Small intestine (tissue), 7 donors: ENCODE data around the gene GMPR. TPM values are rescaled to one million over a fixed set of nuclear protein-coding genes. Genes with fewer than 3 reads are reported as not detected.

Experiments used
- DNase-seq, 2 donors: peaks; one replicate each; pipeline versions ENCODE4 v3.0.0 to v3.0.0-alpha.2; 2013
- FAIRE-seq: peaks from 2 replicates; lab custom pipeline; 2012; peaks lifted over from hg19 to GRCh38; lab: Jason Lieb, UNC
- H3K27ac ChIP-seq, 3 donors: one replicate each; pipeline ENCODE4 v1.5.1; 2013; ENCODE audit warnings: low read length in 2 of 3, mild to moderate bottlenecking in 2 of 3, control low read depth in 1 of 3, inconsistent platforms in 1 of 3, low read depth in 1 of 3, moderate library complexity in 1 of 3
- H3K27me3 ChIP-seq, 3 donors: one replicate each; pipeline ENCODE4 v1.6.1; 2013; ENCODE audit warnings: low read length in 3 of 3, inconsistent platforms in 1 of 3; ENCODE audit not compliant: control insufficient read depth in 3 of 3, insufficient read depth in 3 of 3
- H3K36me3 ChIP-seq, 3 donors: one replicate each; pipeline ENCODE4 v1.6.1; 2013; ENCODE audit warnings: low read length in 3 of 3, inconsistent platforms in 1 of 3, low read depth in 1 of 3, mild to moderate bottlenecking in 1 of 3, moderate library complexity in 1 of 3; ENCODE audit not compliant: control insufficient read depth in 3 of 3, insufficient read depth in 2 of 3
- H3K4me1 ChIP-seq, 3 donors: one replicate each; pipeline ENCODE4 v1.6.1; 2013; ENCODE audit warnings: low read length in 2 of 3, inconsistent platforms in 1 of 3, low read depth in 1 of 3, mild to moderate bottlenecking in 1 of 3, moderate library complexity in 1 of 3; ENCODE audit not compliant: control insufficient read depth in 3 of 3, insufficient read depth in 2 of 3
- H3K4me3 ChIP-seq, 3 donors: one replicate each; pipeline ENCODE4 v1.5.1; 2013; ENCODE audit warnings: low read length in 3 of 3, control low read depth in 1 of 3, inconsistent platforms in 1 of 3, low read depth in 1 of 3, mild to moderate bottlenecking in 1 of 3, moderate library complexity in 1 of 3
- H3K9me3 ChIP-seq, 2 donors: one replicate each; pipeline ENCODE4 v1.6.1; 2013; ENCODE audit warnings: low read depth in 1 of 2, low read length in 1 of 2; ENCODE audit not compliant: control insufficient read depth in 2 of 2, insufficient read depth in 1 of 2
- WGBS, 3 donors: extraction: QIAGEN DNeasy Blood & Tissue Kit; methylation state at CpG; one replicate each; pipeline ENCODE4 v1.1.7; 2013; 5-methylcytosine and 5-hydroxymethylcytosine counted together
- polyA plus RNA-seq, 4 donors: library from polyadenylated mRNA; stranded (reverse) in 3 of 4; unstranded in 1 of 4; fragments of 200-250 nt in 3 of 4; fragments of 120-200 nt in 1 of 4; gene quantifications; one replicate each; pipeline versions ENCODE4 v1.2.1 to v1.2.3, GENCODE V29; 2013
- donor health status: healthy with polysubstance abuse.
- donor health status: control.
- donor health status: control.
- donor health status: Bipolar disorder and iron deficiency.
- donor health status: healthy.

The GMPR gene
- polyA plus RNA-seq, 4 donors, result 1.5 to 14.1 (median 7.7) TPM

DNA sequence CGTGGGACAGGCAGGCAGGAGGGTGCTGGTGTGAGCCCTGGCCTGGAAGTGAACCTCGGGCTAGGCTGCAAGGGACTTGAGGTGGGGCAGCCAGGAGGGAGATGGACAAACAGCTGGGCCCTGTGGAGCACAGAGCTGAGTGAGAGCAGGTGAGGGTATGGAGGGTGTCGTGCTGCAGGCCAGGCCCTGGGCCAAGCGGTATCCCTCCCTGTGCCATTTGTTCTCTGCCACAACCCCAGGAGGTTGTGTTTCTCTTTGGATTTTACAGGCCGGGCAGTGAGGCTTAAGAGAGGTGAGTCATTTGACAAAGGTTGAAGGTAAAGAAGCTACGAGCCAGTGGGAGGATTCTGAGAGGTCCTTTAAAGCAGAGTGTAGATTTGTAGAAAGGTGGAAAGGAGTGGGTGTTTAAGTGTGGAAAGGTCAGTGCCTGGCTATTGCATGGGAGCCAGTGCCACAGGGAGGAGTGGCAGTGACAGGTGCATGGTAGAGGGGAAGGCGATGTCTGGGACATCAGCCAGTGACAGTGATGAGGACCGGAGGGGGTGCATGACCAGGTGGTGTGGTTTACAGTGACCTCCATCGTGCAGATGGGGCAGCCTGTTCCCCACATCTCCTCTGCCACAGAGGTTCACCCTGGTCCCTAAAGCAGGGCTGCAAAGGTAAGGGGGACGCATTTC is 39.8 kb downstream of the GMPR start:
- Histone ChIP-seq H3K36me3 (no peaks in the 10 kb centered on the region), H3K27me3 (no peaks in the 10 kb centered on the region), H3K4me1 (peaks cover 0 to 23% (median 2%) of the 10 kb centered on the region in 3 donors), H3K9me3 (no peaks in the 10 kb centered on the region), H3K4me3 (no peak overlapping the region), H3K27ac (peak overlapping the region; percentile 9 to 87 (median 81))
- DNase-seq, result peak; percentile 48 to 65
- no peak for FAIRE-seq
- 38 to 78% (median 67%) methylated on average over 10 of the region's 10 CpGs for WGBS, 3 donors

DNA sequence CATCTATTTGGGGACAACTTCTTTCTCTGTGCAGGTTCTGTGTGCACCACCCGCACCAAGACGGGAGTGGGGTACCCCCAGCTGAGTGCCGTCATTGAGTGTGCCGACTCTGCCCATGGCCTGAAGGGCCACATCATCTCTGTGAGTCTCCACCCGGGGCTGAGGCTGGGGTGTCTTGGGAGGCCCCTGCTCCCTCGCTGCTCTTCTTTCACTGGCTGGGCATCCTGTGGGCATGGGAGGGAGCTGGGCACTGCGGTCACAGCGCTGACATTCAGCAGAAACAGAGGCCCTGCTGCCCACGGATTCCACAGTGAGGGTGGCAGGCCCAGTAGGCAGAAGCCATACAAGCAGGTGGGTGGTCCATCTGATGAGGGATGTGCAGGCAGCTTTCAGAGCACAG is 40.4 kb downstream of the GMPR start:
- DNase-seq (no peak), FAIRE-seq (no peak)
- H3K27ac ChIP-seq, result no peak overlapping the region

DNA sequence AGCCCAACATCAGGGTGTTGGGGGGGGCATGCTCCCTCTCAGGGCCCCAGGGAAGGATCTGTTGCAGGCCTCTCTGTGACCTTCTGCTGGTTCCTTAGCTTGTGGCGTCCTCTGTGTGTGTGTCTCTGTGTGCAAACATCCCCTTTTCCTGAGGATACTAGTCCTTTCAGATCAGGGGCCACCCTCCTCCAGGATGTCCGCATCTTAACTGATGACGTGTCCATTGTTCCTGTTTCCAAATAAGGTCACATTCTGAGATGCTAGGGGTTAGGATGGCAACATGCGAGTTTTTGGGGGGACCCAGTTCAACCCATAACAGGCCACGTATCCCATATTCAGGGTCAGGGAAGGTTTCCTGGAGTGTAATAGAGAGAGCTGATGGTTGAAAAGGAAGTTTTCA is 40.9 kb downstream of the GMPR start:
- Histone ChIP-seq H3K36me3 (no peaks in the 10 kb centered on the region), H3K4me1 (peaks cover 0 to 23% (median 2%) of the 10 kb centered on the region in 3 donors), H3K27ac (no peak overlapping the region), H3K27me3 (no peaks in the 10 kb centered on the region), H3K9me3 (no peaks in the 10 kb centered on the region), H3K4me3 (no peak overlapping the region)
- DNase-seq (no peak), FAIRE-seq (no peak)
- 87 to 94% (median 88%) methylated on average over 5 of the region's 5 CpGs for WGBS, 3 donors

More for the DNA sequence above, 40.4 kb downstream of the GMPR start:
- Histone ChIP-seq H3K9me3 (no peaks in the 10 kb centered on the region), H3K36me3 (no peaks in the 10 kb centered on the region), H3K4me3 (no peak overlapping the region), H3K27me3 (no peaks in the 10 kb centered on the region), H3K4me1 (peaks cover 0 to 23% (median 2%) of the 10 kb centered on the region in 3 donors)
- 95 to 97% (median 96%) methylated on average over 9 of the region's 9 CpGs for WGBS, 3 donors

GRCh38 chr6:16282370-16282769 is 44.0 kb downstream of the GMPR start:
- Histone ChIP-seq H3K9me3 (no peaks in the 10 kb centered on the region), H3K27me3 (no peaks in the 10 kb centered on the region), H3K36me3 (no peaks in the 10 kb centered on the region), H3K27ac (no peak overlapping the region), H3K4me1 (peaks cover 0 to 29% (median 2%) of the 10 kb centered on the region in 3 donors), H3K4me3 (no peak overlapping the region)
- 92 to 96% (median 95%) methylated on average over 4 of the region's 4 CpGs for WGBS, 3 donors
- no peak for DNase-seq
- no peak for FAIRE-seq

DNA sequence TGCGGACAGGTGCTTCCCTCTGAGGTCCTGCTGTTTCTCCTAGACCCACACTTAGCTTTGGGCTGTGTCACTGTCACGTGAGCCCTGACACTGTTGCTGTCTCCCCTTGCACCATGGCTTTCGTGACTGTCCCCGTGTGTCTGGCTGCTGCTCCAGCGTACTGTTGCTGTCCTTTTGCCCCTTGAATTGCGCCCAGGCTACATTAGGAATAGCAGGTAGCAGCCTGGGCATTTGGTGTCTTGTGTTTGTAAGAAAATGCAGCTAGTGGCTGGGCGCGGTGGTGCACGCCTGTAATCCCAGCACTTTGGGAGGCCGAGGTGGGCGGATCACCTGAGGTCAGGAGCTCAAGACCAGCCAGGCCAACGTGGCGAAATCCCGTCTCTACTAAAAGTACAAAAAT is 46.1 kb downstream of the GMPR start:
- Histone ChIP-seq H3K36me3 (no peaks in the 10 kb centered on the region), H3K9me3 (no peaks in the 10 kb centered on the region), H3K4me1 (peaks cover 0 to 13% (median 0%) of the 10 kb centered on the region in 3 donors), H3K4me3 (no peak overlapping the region), H3K27me3 (no peaks in the 10 kb centered on the region), H3K27ac (no peak overlapping the region)
- FAIRE-seq, result no peak
- no peak for DNase-seq
- WGBS, 3 donors, result 90 to 94% (median 91%) methylated on average over 14 of the region's 14 CpGs

GRCh38 chr6:16285467-16286150 is 47.2 kb downstream of the GMPR start:
- no peak overlapping the region for H3K4me3 ChIP-seq
- H3K9me3 ChIP-seq, result no peaks in the 10 kb centered on the region
- DNase-seq, result no peak
- no peak overlapping the region for H3K27ac ChIP-seq
- 86 to 90% (median 88%) methylated on average over 10 to 11 of the region's 11 CpGs for whole genome bisulfite sequencing, 3 donors
- H3K36me3 ChIP-seq, result no peaks in the 10 kb centered on the region
- H3K4me1 ChIP-seq, result peaks cover 0 to 13% (median 0%) of the 10 kb centered on the region in 3 donors
- H3K27me3 ChIP-seq, result no peaks in the 10 kb centered on the region
- no peak for FAIRE-seq

DNA sequence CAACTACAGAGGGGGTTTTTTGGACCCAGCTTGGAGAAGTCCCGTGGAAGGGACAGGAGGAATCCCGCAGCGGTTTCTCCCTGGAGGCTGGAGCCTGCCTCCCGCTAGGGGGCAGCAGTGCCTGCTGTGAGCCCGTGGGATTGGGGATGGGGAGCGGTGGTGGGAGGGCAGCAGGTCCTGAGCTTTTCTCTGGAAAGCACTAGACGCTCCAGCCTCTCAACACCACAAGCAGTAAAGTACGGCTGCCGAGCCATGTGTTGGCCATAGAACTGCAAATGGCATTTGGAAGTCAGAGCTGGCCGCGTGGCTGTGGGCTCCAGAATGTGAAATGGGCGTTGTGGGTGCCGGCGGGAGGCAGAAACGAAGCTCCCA is 47.8 kb downstream of the GMPR start:
- 52 to 67% (median 62%) methylated on average over 15 of the region's 15 CpGs for WGBS, 3 donors
- peaks cover 0 to 13% (median 0%) of the 10 kb centered on the region in 3 donors for H3K4me1 ChIP-seq
- no peaks in the 10 kb centered on the region for H3K27me3 ChIP-seq
- no peaks in the 10 kb centered on the region for H3K9me3 ChIP-seq
- H3K36me3 ChIP-seq, result no peaks in the 10 kb centered on the region
- H3K4me3 ChIP-seq, result no peak overlapping the region
- H3K27ac ChIP-seq, result no peak overlapping the region
- no peak for FAIRE-seq
- peak; percentile 7 to 58 for DNase-seq

GRCh38 chr6:16288163-16288562 is 49.8 kb downstream of the GMPR start:
- no peak for DNase-seq

More at GRCh38 chr6:16288163-16288562, 49.8 kb downstream of the GMPR start:
- H3K9me3 ChIP-seq, result no peaks in the 10 kb centered on the region
- H3K27ac ChIP-seq, result no peak overlapping the region
- H3K27me3 ChIP-seq, result peaks cover 0 to 8% (median 0%) of the 10 kb centered on the region in 3 donors
- peaks cover 0 to 13% (median 0%) of the 10 kb centered on the region in 3 donors for H3K4me1 ChIP-seq
- H3K36me3 ChIP-seq, result no peaks in the 10 kb centered on the region
- no peak overlapping the region for H3K4me3 ChIP-seq
- no peak for FAIRE-seq
- WGBS, 3 donors, result 95 to 98% (median 96%) methylated on average over 24 to 26 of the region's 26 CpGs
